Measurements from ENCODE around the gene LDLRAD2. TPM values are rescaled to one million over a fixed set of nuclear protein-coding genes. Genes with fewer than 3 reads are reported as not detected.

LDLRAD2 gene
- total RNA-seq, 1 donor from 2014 or later, result 0.14 TPM

DNA sequence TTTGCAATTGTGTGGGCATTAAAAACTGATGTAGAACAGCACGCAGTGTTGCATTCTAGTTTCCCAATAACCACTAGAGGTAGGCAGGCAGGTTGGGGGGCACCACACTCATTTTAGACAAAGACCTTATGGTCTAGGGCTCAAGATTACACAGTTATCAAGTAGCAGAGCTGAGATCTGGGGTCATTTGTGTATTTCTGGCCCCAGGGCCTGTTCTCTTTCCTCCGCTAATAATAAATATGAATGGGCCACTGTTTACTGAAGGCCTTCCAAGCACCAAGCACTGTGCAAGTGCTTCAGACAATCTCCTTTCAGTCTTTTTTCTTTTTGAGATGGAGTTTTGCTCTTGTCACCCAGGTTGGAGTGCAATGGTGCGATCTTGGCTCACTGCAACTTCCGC lies 23.9 kb downstream of the LDLRAD2 start:
- Histone ChIP-seq H3K4me1 (ENCODE audit: insufficient read depth, low read length) (no peaks in the 10 kb centered on the region), H3K27ac (ENCODE audit: low read depth, low read length) (no peak overlapping the region), H3K9ac (ENCODE audit: low read length) (no peak overlapping the region), H3K4me2 (ENCODE audit: low read length) (no peak overlapping the region), H3K27me3 (ENCODE audit: insufficient read depth, low read length) (no peaks in the 10 kb centered on the region), H2AFZ (ENCODE audit: low read depth, low read length) (no peak overlapping the region), H4K20me1 (ENCODE audit: insufficient read depth, low read length) (no peaks in the 10 kb centered on the region), H3K79me2 (ENCODE audit: insufficient read depth, low read length) (no peaks in the 10 kb centered on the region), H3K9me3 (ENCODE audit: insufficient read depth, low read depth, low read length) (peaks cover 5% of the 10 kb centered on the region), H3K4me3 (ENCODE audit: insufficient read depth, low read depth, low read length) (no peak overlapping the region), H3K36me3 (ENCODE audit: insufficient read depth, low read length) (peaks cover 30% of the 10 kb centered on the region)
- no peaks in the 10 kb centered on the region for H3K27me3 Mint-ChIP-seq (ENCODE audit: low read depth, unreplicated experiment)
- FAIRE-seq (no peak), DNase-seq (ENCODE audit: low read depth) (no peak)
- H3K9me3 Mint-ChIP-seq (ENCODE audit: unreplicated experiment), result peaks cover 6% of the 10 kb centered on the region
- no peaks in the 10 kb centered on the region for H3K4me1 Mint-ChIP-seq (ENCODE audit: low read depth, unreplicated experiment)
- TF ChIP-seq EZH2 (IDR thresholded peaks at IDR 0.05; ENCODE audit: insufficient read depth, low read length), result no peak
- no peak overlapping the region for H3K4me3 Mint-ChIP-seq (ENCODE audit: unreplicated experiment)
- H3K36me3 Mint-ChIP-seq (ENCODE audit: low read depth, unreplicated experiment), result peaks cover 47% of the 10 kb centered on the region
- no peak overlapping the region for H3K27ac Mint-ChIP-seq (ENCODE audit: unreplicated experiment)

DNA sequence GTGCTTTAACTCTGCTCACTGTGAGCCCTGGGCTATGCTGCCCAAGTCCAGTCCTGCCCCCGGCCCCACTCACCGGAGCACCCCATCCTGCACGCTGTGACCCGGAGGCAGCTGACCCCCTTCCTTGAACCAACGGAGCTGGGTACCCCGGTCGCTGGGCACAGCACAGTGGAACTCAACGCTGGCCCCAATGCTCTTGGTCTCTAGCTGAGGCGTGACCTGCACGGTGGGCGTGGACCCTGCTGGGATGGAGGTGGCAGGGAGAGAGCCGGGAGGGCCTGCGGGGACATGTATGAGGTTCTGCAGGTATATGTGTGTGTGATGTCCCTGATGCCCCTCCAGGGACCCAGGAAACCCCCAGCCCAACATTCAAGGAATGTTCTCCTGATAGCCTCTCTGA lies 24.7 kb downstream of the LDLRAD2 start:
- no peak overlapping the region for H3K27ac Mint-ChIP-seq (ENCODE audit: unreplicated experiment)
- no peaks in the 10 kb centered on the region for H3K27me3 ChIP-seq (ENCODE audit: insufficient read depth, low read length)
- peaks cover 30% of the 10 kb centered on the region for H3K36me3 ChIP-seq (ENCODE audit: insufficient read depth, low read length)
- H4K20me1 ChIP-seq (ENCODE audit: insufficient read depth, low read length), result no peaks in the 10 kb centered on the region
- no peak overlapping the region for H3K4me3 ChIP-seq (ENCODE audit: insufficient read depth, low read depth, low read length)
- H3K4me3 Mint-ChIP-seq (ENCODE audit: unreplicated experiment), result no peak overlapping the region
- H3K36me3 Mint-ChIP-seq (ENCODE audit: low read depth, unreplicated experiment), result peaks cover 51% of the 10 kb centered on the region
- H3K9me3 ChIP-seq (ENCODE audit: insufficient read depth, low read depth, low read length), result peaks cover 5% of the 10 kb centered on the region
- H3K79me2 ChIP-seq (ENCODE audit: insufficient read depth, low read length), result no peaks in the 10 kb centered on the region
- H3K27ac ChIP-seq (ENCODE audit: low read depth, low read length), result no peak overlapping the region
- DNase-seq (ENCODE audit: low read depth) (no peak), FAIRE-seq (no peak)
- H3K9me3 Mint-ChIP-seq (ENCODE audit: unreplicated experiment), result peaks cover 6% of the 10 kb centered on the region
- H3K4me1 ChIP-seq (ENCODE audit: insufficient read depth, low read length), result no peaks in the 10 kb centered on the region
- H3K9ac ChIP-seq (ENCODE audit: low read length), result no peak overlapping the region
- H3K4me1 Mint-ChIP-seq (ENCODE audit: low read depth, unreplicated experiment), result no peaks in the 10 kb centered on the region
- H3K27me3 Mint-ChIP-seq (ENCODE audit: low read depth, unreplicated experiment), result no peaks in the 10 kb centered on the region
- H2AFZ ChIP-seq (ENCODE audit: low read depth, low read length), result no peak overlapping the region
- no peak overlapping the region for H3K4me2 ChIP-seq (ENCODE audit: low read length)
- TF ChIP-seq CTCF (IDR thresholded peaks at IDR 0.05; ENCODE audit: insufficient read depth, low read depth, low read length) (no peak), EZH2 (IDR thresholded peaks at IDR 0.05; ENCODE audit: insufficient read depth, low read length) (no peak)

DNA sequence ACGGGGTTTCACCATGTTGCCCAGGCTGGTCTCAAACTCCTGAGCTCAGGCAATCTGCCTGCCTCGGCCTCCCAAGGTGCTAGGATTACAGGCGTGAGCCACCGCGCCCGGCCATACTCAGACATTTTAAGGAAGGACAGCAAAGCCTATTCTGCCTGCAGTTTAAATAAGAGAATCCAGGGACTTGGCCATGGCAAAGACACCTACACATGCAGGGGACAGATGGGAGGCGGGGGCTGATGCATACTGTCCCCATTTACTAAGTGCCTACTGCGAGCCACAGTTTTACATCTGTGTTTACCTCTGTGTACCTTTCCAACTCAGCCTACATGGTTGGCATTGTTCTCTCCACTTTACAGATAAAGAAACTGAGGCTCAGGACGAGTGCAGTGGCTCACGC lies 25.4 kb downstream of the LDLRAD2 start:
- Histone ChIP-seq H3K79me2 (ENCODE audit: insufficient read depth, low read length) (no peaks in the 10 kb centered on the region), H4K20me1 (ENCODE audit: insufficient read depth, low read length) (no peaks in the 10 kb centered on the region), H3K9me3 (ENCODE audit: insufficient read depth, low read depth, low read length) (peaks cover 5% of the 10 kb centered on the region), H3K36me3 (ENCODE audit: insufficient read depth, low read length) (peaks cover 30% of the 10 kb centered on the region), H3K27ac (ENCODE audit: low read depth, low read length) (no peak overlapping the region), H2AFZ (ENCODE audit: low read depth, low read length) (no peak overlapping the region), H3K9ac (ENCODE audit: low read length) (no peak overlapping the region), H3K4me3 (ENCODE audit: insufficient read depth, low read depth, low read length) (no peak overlapping the region), H3K4me2 (ENCODE audit: low read length) (no peak overlapping the region), H3K4me1 (ENCODE audit: insufficient read depth, low read length) (no peaks in the 10 kb centered on the region), H3K27me3 (ENCODE audit: insufficient read depth, low read length) (no peaks in the 10 kb centered on the region)
- Mint-ChIP-seq H3K9me3 (ENCODE audit: unreplicated experiment) (peaks cover 6% of the 10 kb centered on the region), H3K4me3 (ENCODE audit: unreplicated experiment) (no peak overlapping the region), H3K27me3 (ENCODE audit: low read depth, unreplicated experiment) (no peaks in the 10 kb centered on the region), H3K36me3 (ENCODE audit: low read depth, unreplicated experiment) (peaks cover 47% of the 10 kb centered on the region), H3K4me1 (ENCODE audit: low read depth, unreplicated experiment) (no peaks in the 10 kb centered on the region), H3K27ac (ENCODE audit: unreplicated experiment) (no peak overlapping the region)
- TF ChIP-seq EZH2 (IDR thresholded peaks at IDR 0.05; ENCODE audit: insufficient read depth, low read length) (no peak), CTCF (IDR thresholded peaks at IDR 0.05; ENCODE audit: insufficient read depth, low read depth, low read length) (no peak)
- no peak for FAIRE-seq
- no peak for DNase-seq (ENCODE audit: low read depth)
